GM12891 (cell line): ENCODE data around the gene HOXC5.

Experiments
- DNase-seq: peaks from one replicate; pipeline ENCODE4 v3.0.0; 2011; ENCODE audit warnings: low spot score; ENCODE audit not compliant: insufficient read length
- FAIRE-seq: peaks from 2 replicates; lab custom pipeline; 2011; peaks lifted over from hg19 to GRCh38; lab: Jason Lieb, UNC
- PAX5 ChIP-seq: IDR thresholded peaks from 2 replicates; pipeline ENCODE4 v1.6.1; 2011; ENCODE audit warnings: low read length, moderate library complexity, mild to moderate bottlenecking; ENCODE audit not compliant: insufficient read depth, severe bottlenecking
- POLR2A ChIP-seq: IDR thresholded peaks from 2 replicates; pipeline ENCODE4 v1.6.1; 2011; ENCODE audit warnings: low read depth, low read length, control low read depth
- POLR2AphosphoS5 ChIP-seq: IDR thresholded peaks from 2 replicates; pipeline ENCODE4 v1.6.1; 2011; ENCODE audit warnings: low read depth, low read length, control low read depth
- POU2F2 ChIP-seq: IDR thresholded peaks from 2 replicates; pipeline ENCODE4 v1.6.1; 2011; ENCODE audit warnings: low read depth, mild to moderate bottlenecking, control low read depth, low read length, moderate library complexity
- SPI1 ChIP-seq: IDR thresholded peaks from 2 replicates; pipeline ENCODE4 v1.6.1; 2011; ENCODE audit warnings: low read depth, low read length, control low read depth
- TAF1 ChIP-seq: IDR thresholded peaks from 2 replicates; pipeline ENCODE4 v1.6.1; 2011; ENCODE audit warnings: low read depth, low read length, control low read depth

The HOXC5 gene

GRCh38 chr12:53995378-53996239 is 37.2 kb upstream of the HOXC5 start:
- FAIRE-seq = no peak
- DNase-seq = no peak
- no peak for TF ChIP-seq SPI1

- TF ChIP-seq POU2F2 = no peak
- TF ChIP-seq TAF1 = no peak
- no peak for TF ChIP-seq SPI1
- no peak for TF ChIP-seq PAX5
- TF ChIP-seq POLR2AphosphoS5 = no peak
- TF ChIP-seq POLR2A = no peak
- FAIRE-seq = no peak
- no peak for DNase-seq
These were observed 36.3 kb upstream of the HOXC5 start for GRCh38 chr12:53996240-53997203.

GRCh38 chr12:53997204-53998109 is 35.4 kb upstream of the HOXC5 start:
- FAIRE-seq = no peak
- no peak for DNase-seq
- no peak for TF ChIP-seq POU2F2
- no peak for TF ChIP-seq TAF1
- TF ChIP-seq POLR2AphosphoS5 = no peak

- TF ChIP-seq POU2F2 (no peak), POLR2A (no peak), PAX5 (no peak), SPI1 (no peak), TAF1 (no peak), POLR2AphosphoS5 (no peak)
- FAIRE-seq = no peak
- no peak for DNase-seq
These were observed 34.5 kb upstream of the HOXC5 start for GRCh38 chr12:53998110-53998899.

- no peak for DNase-seq
- no peak for FAIRE-seq
- TF ChIP-seq POLR2AphosphoS5 (no peak), POLR2A (no peak), TAF1 (no peak), SPI1 (no peak), POU2F2 (no peak), PAX5 (no peak)
These were observed 34.0 kb upstream of the HOXC5 start for GRCh38 chr12:53998900-53999236.

GRCh38 chr12:53999559-54000115 is 33.2 kb upstream of the HOXC5 start:
- no peak for TF ChIP-seq POLR2AphosphoS5
- TF ChIP-seq SPI1 = no peak
- TF ChIP-seq POU2F2 = no peak
- TF ChIP-seq PAX5 = no peak
- TF ChIP-seq TAF1 = no peak
- TF ChIP-seq POLR2A = no peak
- DNase-seq (no peak), FAIRE-seq (no peak)

- TF ChIP-seq SPI1 (no peak), POLR2AphosphoS5 (no peak), TAF1 (no peak), PAX5 (no peak), POU2F2 (no peak), POLR2A (no peak)
- FAIRE-seq (no peak), DNase-seq (no peak)
These were observed 32.4 kb upstream of the HOXC5 start, which contains the start of gene HOXC9 for GRCh38 chr12:54000116-54001114. HOXC9 (plus strand) TSS chr12:54000161; CDS start chr12:54000189, 28 bp downstream.
